Stomach (tissue), 4 donors: ENCODE data around the gene SH3BGRL3.

Source experiments
- POLR2A ChIP-seq, 4 donors: fragments of 450-650 bp; IDR thresholded peaks; one replicate each; pipeline ENCODE4 v1.6.1; 2016; ENCODE audit warnings: antibody characterized with exemption in 4 of 4, control low read depth in 2 of 4, mild to moderate bottlenecking in 1 of 4, moderate library complexity in 1 of 4
- POLR2AphosphoS5 ChIP-seq, 3 donors: sonication (generic); formaldehyde crosslinking; IDR thresholded peaks; one replicate each; pipeline ENCODE4 v1.6.1; 2016; ENCODE audit warnings: antibody characterized with exemption in 3 of 3
- TF ChIP-seq, protein P1 (sequence below), 7 experiments: fragments of 450-650 bp in 4 of 7; fragments of 200-600 bp in 3 of 7; sonication (generic) in 3 of 7; IDR thresholded peaks; one replicate each; pipeline ENCODE4 v1.5.1; 2016 to 2019; ENCODE audit warnings: antibody characterized with exemption in 7 of 7, control low read depth in 2 of 7, mild to moderate bottlenecking in 1 of 7

DNA sequence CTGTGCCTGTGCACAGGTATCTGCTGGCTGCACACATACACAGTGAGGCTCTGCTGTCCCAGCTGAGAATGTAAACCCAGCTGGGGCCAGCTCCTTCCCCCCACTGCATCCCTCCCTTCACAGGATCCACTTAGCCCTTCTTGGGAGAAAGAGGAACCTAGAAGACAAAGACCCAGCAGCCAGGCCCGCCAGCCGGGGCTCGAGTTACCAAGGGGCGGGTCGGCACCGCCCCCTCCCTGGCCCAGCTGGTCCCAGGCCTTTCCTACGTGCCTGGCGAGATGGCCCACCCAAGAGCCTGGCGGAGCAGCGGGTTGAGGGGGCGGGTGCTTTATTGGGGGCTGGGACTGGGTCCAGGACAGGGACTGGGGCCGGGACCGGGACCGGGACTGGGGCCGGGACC lies 2.1 kb downstream of the SH3BGRL3 start:
- TF ChIP-seq, protein P1, sequence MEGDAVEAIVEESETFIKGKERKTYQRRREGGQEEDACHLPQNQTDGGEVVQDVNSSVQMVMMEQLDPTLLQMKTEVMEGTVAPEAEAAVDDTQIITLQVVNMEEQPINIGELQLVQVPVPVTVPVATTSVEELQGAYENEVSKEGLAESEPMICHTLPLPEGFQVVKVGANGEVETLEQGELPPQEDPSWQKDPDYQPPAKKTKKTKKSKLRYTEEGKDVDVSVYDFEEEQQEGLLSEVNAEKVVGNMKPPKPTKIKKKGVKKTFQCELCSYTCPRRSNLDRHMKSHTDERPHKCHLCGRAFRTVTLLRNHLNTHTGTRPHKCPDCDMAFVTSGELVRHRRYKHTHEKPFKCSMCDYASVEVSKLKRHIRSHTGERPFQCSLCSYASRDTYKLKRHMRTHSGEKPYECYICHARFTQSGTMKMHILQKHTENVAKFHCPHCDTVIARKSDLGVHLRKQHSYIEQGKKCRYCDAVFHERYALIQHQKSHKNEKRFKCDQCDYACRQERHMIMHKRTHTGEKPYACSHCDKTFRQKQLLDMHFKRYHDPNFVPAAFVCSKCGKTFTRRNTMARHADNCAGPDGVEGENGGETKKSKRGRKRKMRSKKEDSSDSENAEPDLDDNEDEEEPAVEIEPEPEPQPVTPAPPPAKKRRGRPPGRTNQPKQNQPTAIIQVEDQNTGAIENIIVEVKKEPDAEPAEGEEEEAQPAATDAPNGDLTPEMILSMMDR (IDR thresholded peaks at IDR 0.05) = no peak
- no peak for TF ChIP-seq POLR2AphosphoS5 (IDR thresholded peaks at IDR 0.05)
- no peak for TF ChIP-seq POLR2A (IDR thresholded peaks at IDR 0.05)
